HepG2 (cell line): ENCODE data around the gene ZCCHC24. TPM values are rescaled to one million over a fixed set of nuclear protein-coding genes. Genes with fewer than 3 reads are reported as not detected.

Experiments
- ATAC-seq: fragments of 200-7000 bp; cut with Tn5 transposase; 3 replicates; pipeline ENCODE4 v1.9.1; 2020; ENCODE audit warnings: mild to moderate bottlenecking, moderate library complexity
- BruUV-seq: library from RNA; stranded (reverse); fragments of 400-500 nt; replicated peaks from 2 replicates; lab custom pipeline; 2021; lab: Mats Ljungman, UMichigan
- CTCF ChIA-PET: fragments of 300-600 bp; formaldehyde crosslinking; extraction: SDS; loops from one replicate; lab custom pipeline; 2021; ENCODE audit warnings: low total read pairs, inconsistent platforms, low intra/inter-chr PET ratio; lab: Yijun Ruan, JAX
- POLR2A ChIA-PET: fragments of 350-600 bp; sonication (Branson Sonifier 250); formaldehyde crosslinking; loops from one replicate; lab custom pipeline; 2020; ENCODE audit warnings: antibody characterized with exemption, inconsistent platforms; lab: Yijun Ruan, JAX
- DNase-seq: peaks from one replicate; pipeline ENCODE4 v3.0.0-alpha.2; 2015; ENCODE audit warnings: low spot score
- FAIRE-seq: peaks from 3 replicates; lab custom pipeline; 2011; peaks lifted over from hg19 to GRCh38; lab: Jason Lieb, UNC
- H2AFZ ChIP-seq: one replicate; pipeline ENCODE4 v1.6.1; 2011; ENCODE audit warnings: low read length, inconsistent platforms
- H3K27ac ChIP-seq: fragments of 300-600 bp; 3 replicates; pipeline ENCODE4 v1.8.0; 2011; ENCODE audit warnings: mixed run types, mild to moderate bottlenecking, mixed read lengths, low read length, inconsistent platforms; ENCODE audit not compliant: insufficient read depth; ENCODE audit errors: extremely low read length
- H3K27me3 ChIP-seq, 2 experiments: fragments of 200-600 bp in 1 of 2; 2 replicates in 1 of 2; 3 replicates in 1 of 2; pipeline versions ENCODE4 v1.6.0 to v1.8.0; 2011; ENCODE audit warnings: low read length in 2 of 2, mild to moderate bottlenecking in 2 of 2, moderate library complexity in 2 of 2, inconsistent platforms in 1 of 2; ENCODE audit not compliant: insufficient read depth in 2 of 2, control insufficient read depth in 1 of 2
- H3K36me3 ChIP-seq, 2 experiments: fragments of 200-600 bp in 1 of 2; replicated peaks in 1 of 2; 2 replicates in 1 of 2; 3 replicates in 1 of 2; pipeline versions ENCODE4 v1.5.1 to v1.8.0; 2011; ENCODE audit warnings: low read length in 2 of 2, inconsistent platforms in 1 of 2; ENCODE audit not compliant: insufficient read depth in 2 of 2, control insufficient read depth in 1 of 2
- H3K4me1 ChIP-seq: 2 replicates; pipeline ENCODE4 v1.5.1; 2012; ENCODE audit warnings: low read length, inconsistent platforms; ENCODE audit not compliant: insufficient read depth
- H3K4me2 ChIP-seq: 2 replicates; pipeline ENCODE4 v1.6.0; 2011; ENCODE audit warnings: low read depth, low read length, inconsistent platforms
- H3K4me3 ChIP-seq, 3 experiments: fragments of 200-600 bp in 1 of 3; sonication (generic), shearing (Covaris generic) in 1 of 3; replicated peaks in 1 of 3; 2 replicates each; pipeline ENCODE4 v1.5.1; 2011 to 2016; ENCODE audit warnings: low read length in 3 of 3, inconsistent platforms in 2 of 3, low read depth in 2 of 3, mild to moderate bottlenecking in 2 of 3, control low read depth in 1 of 3, mixed read lengths in 1 of 3; ENCODE audit not compliant: insufficient read depth in 1 of 3
- H3K79me2 ChIP-seq: one replicate; pipeline ENCODE4 v1.6.1; 2011; ENCODE audit warnings: low read length, inconsistent platforms; ENCODE audit not compliant: insufficient read depth
- H3K9ac ChIP-seq: 2 replicates; pipeline ENCODE4 v1.6.0; 2011; ENCODE audit warnings: mild to moderate bottlenecking, low read depth, low read length, inconsistent platforms; ENCODE audit not compliant: insufficient read depth
- H3K9me3 ChIP-seq: 2 replicates; pipeline ENCODE4 v1.5.1; 2012; ENCODE audit warnings: mild to moderate bottlenecking, low read length
- H4K20me1 ChIP-seq: 2 replicates; pipeline ENCODE4 v1.6.0; 2011; ENCODE audit warnings: inconsistent platforms, mild to moderate bottlenecking, low read length, moderate library complexity; ENCODE audit not compliant: insufficient read depth
- BHLHE40 ChIP-seq: IDR thresholded peaks from 2 replicates; pipeline ENCODE4 v1.6.1; 2011; ENCODE audit warnings: low read length, improper control_type of control experiment
- CTCF ChIP-seq: sonication (generic); formaldehyde crosslinking; IDR thresholded peaks from 2 replicates; pipeline ENCODE4 v1.5.0; 2020; ENCODE audit warnings: mild to moderate bottlenecking, missing genetic modification reagents, moderate library complexity
- EZH2 ChIP-seq: conservative IDR thresholded peaks from 2 replicates; pipeline ENCODE4 v1.6.1; 2012; ENCODE audit warnings: mild to moderate bottlenecking, low read depth, low read length, moderate library complexity
- IRF2 ChIP-seq: IDR thresholded peaks from 2 replicates; pipeline ENCODE4 v1.6.1; 2018; ENCODE audit warnings: missing genetic modification reagents, missing compliant biosample characterization
- KLF13 ChIP-seq: sonication (generic); formaldehyde crosslinking; IDR thresholded peaks from 2 replicates; pipeline ENCODE4 v1.4.0; 2020; ENCODE audit warnings: mild to moderate bottlenecking, missing genetic modification reagents
- PRPF4 ChIP-seq: fragments of 200-400 bp; formaldehyde crosslinking; IDR thresholded peaks from 2 replicates; pipeline ENCODE4 v1.6.1; 2016; ENCODE audit warnings: low read length, low read depth; ENCODE audit not compliant: poor library complexity, severe bottlenecking
- RAD21 ChIP-seq: fragments of 450-650 bp; formaldehyde crosslinking; IDR thresholded peaks from 2 replicates; pipeline ENCODE4 v1.5.0; 2020; ENCODE audit warnings: mild to moderate bottlenecking
- RBAK ChIP-seq: sonication (generic); formaldehyde crosslinking; IDR thresholded peaks from 2 replicates; pipeline ENCODE4 v1.5.1; 2020; ENCODE audit warnings: mild to moderate bottlenecking, missing genetic modification reagents
- TBX2 ChIP-seq: sonication (generic); formaldehyde crosslinking; IDR thresholded peaks from 2 replicates; pipeline ENCODE4 v1.5.0; 2020; ENCODE audit warnings: missing genetic modification reagents, mild to moderate bottlenecking, borderline replicate concordance
- TFAP4 ChIP-seq: sonication (generic); IDR thresholded peaks from 2 replicates; pipeline ENCODE4 v1.6.1; 2016; ENCODE audit warnings: low read depth, borderline replicate concordance
- ZBTB49 ChIP-seq: sonication (generic); formaldehyde crosslinking; IDR thresholded peaks from 2 replicates; pipeline ENCODE4 v1.4.0; 2020; ENCODE audit warnings: missing genetic modification reagents, borderline replicate concordance
- ZKSCAN8 ChIP-seq: IDR thresholded peaks from 2 replicates; pipeline ENCODE4 v1.6.1; 2016; ENCODE audit warnings: borderline replicate concordance, missing genetic modification reagents, missing compliant biosample characterization
- ZNF687 ChIP-seq: sonication (generic); formaldehyde crosslinking; IDR thresholded peaks from 2 replicates; pipeline ENCODE4 v1.5.1; 2020; ENCODE audit warnings: mild to moderate bottlenecking, missing genetic modification reagents, moderate library complexity
- WGBS: methylation state at CpG from one replicate; pipeline ENCODE4 v1.1.6; 2017; ENCODE audit warnings: low lambda C conversion rate; 5-methylcytosine and 5-hydroxymethylcytosine counted together
- in situ Hi-C: cut with HindIII; loops from 2 replicates; pipeline ENCODE4 v1.10.0; 2017; ENCODE audit warnings: low pct_unique_long_range_greater_than_20kb; ENCODE audit not compliant: extremely low pct_ligation_motif_present
- intact Hi-C: fragments of 100-400 bp; cut with micrococcal nuclease; formaldehyde crosslinking; loops from one replicate; pipeline ENCODE4 v1.10.0; 2022; ENCODE audit not compliant: unreplicated experiment
- polyA plus RNA-seq, 8 experiments: library from polyadenylated mRNA; depleted of rRNA in 3 of 8; stranded (reverse) in 7 of 8; unstranded in 1 of 8; fragments of >200 nt; fragmentation: Illumina TruSeq in 4 of 8; extraction: Trizol in 4 of 8; gene quantifications; 2 replicates each; pipeline versions ENCODE4 v1.2.1 to v1.2.3, GENCODE V29; 2011 to 2016; ENCODE audit warnings: low read depth in 4 of 8, missing spikeins in 1 of 8, mixed read lengths in 1 of 8; ENCODE audit not compliant: insufficient read depth in 1 of 8
- total RNA-seq, 5 experiments: library from RNA; depleted of rRNA; stranded (reverse); fragments of >200 nt; fragmentation: Illumina TruSeq; extraction: Trizol; gene quantifications; 2 replicates each; pipeline ENCODE4 v1.2.3, GENCODE V29; 2016; ENCODE audit warnings: low read depth in 1 of 5

ZCCHC24 gene
- total and polyA plus RNA-seq, 2 of the 13 experiments (the other 11 are each of a cell fraction or from before 2014, with no cell fraction given), result 3.1 to 7.9 TPM

- no peak for FAIRE-seq
- no peak overlapping the region for H3K4me3 ChIP-seq
- H2AFZ ChIP-seq, result no peak overlapping the region
- H3K27me3 ChIP-seq, result peaks cover 3 to 27% of the 10 kb centered on the region in 2 experiments; a peak in 3 of 5 replicates
- no peaks in the 10 kb centered on the region for H3K79me2 ChIP-seq
- H4K20me1 ChIP-seq, result no peaks in the 10 kb centered on the region
- CTCF ChIA-PET, result interaction anchor here (2.6 to 2.9 kb wide), 2 partner anchors 86 to 112 kb away, joined by 23 to 45 read pairs; no protein-coding TSS in a partner anchor
- H3K27ac ChIP-seq, result no peak overlapping the region
- intact Hi-C loops (loop anchor here (1.0 kb wide), 2 partner anchors 87 to 113 kb away; no protein-coding TSS in a partner anchor), in situ Hi-C loops (loop anchor here (5.0 kb wide), 1 partner anchor 110 kb away; no protein-coding TSS in a partner anchor)
- ATAC-seq, result peak; percentile 95
- DNase-seq, result peak; percentile 61
- POLR2A ChIA-PET, result interaction anchor here (1.2 kb wide), 1 partner anchor 113 kb away, joined by 4 read pairs; no protein-coding TSS in a partner anchor
- no peaks in the 10 kb centered on the region for H3K36me3 ChIP-seq
- BruUV-seq, result no TSS peak
- no peak overlapping the region for H3K9ac ChIP-seq
- no peaks in the 10 kb centered on the region for H3K9me3 ChIP-seq
- WGBS, result 17% methylated on average over 6 of the region's 10 CpGs
- no peaks in the 10 kb centered on the region for H3K4me1 ChIP-seq
- H3K4me2 ChIP-seq, result no peak overlapping the region
- TF ChIP-seq CTCF (CRISPR knock-in tag) (peak; percentile 92), TBX2 (CRISPR knock-in tag) (no peak), TFAP4 (0 out of 2 replicates have a peak, but pooled peaks have one; percentile 22), KLF13 (no peak), EZH2 (0 out of 2 replicates have a peak, but pooled peaks have one; percentile 46), PRPF4 (no peak), BHLHE40 (peak; percentile 37; the same call in 1 of the 2 replicates), ZBTB49 (CRISPR knock-in tag) (no peak), ZNF687 (CRISPR knock-in tag) (peak; percentile 22; the same call in 1 of the 2 replicates), RBAK (CRISPR knock-in tag) (no peak), ZKSCAN8 (CRISPR knock-in tag) (no peak), IRF2 (CRISPR knock-in tag) (0 out of 2 replicates have a peak, but pooled peaks have one; percentile 12), RAD21 (peak; percentile 81)
These were observed 42.1 kb upstream of the ZCCHC24 start for GRCh38 chr10:79487296-79488194.
